Pancreas (tissue), 10 donors: ENCODE data around the gene TFPT. TPM values are rescaled to one million over a fixed set of nuclear protein-coding genes. Genes with fewer than 3 reads are reported as not detected.
"Not testable (repeated sequence)": the region's sequence is repeated elsewhere in the genome, so short reads cannot be mapped to it uniquely, and the experiment has no call there.

Experiments used
- ATAC-seq, 4 donors: fragments of 200-7000 bp; cut with Tn5 transposase; one replicate each; pipeline versions ENCODE4 v1.8.0 to v1.9.1; 2020; ENCODE audit warnings: mild to moderate bottlenecking in 4 of 4, moderate library complexity in 4 of 4
- DNase-seq, 6 donors: peaks; one replicate each; pipeline ENCODE4 v3.0.0-alpha.2; 2020
- FAIRE-seq: peaks from 2 replicates; lab custom pipeline; 2012; peaks lifted over from hg19 to GRCh38; lab: Jason Lieb, UNC
- H3K27ac ChIP-seq, 4 donors: fragments of 200-600 bp; sonication (generic); 1 replicate in 3 of 4; 2 replicates in 1 of 4; pipeline versions ENCODE4 v1.5.0 to v1.8.0; 2020
- H3K27me3 ChIP-seq, 4 donors: fragments of 200-600 bp; one replicate each; pipeline ENCODE4 v1.8.0; 2021
- H3K36me3 ChIP-seq, 3 donors: fragments of 200-600 bp; sonication (generic) in 1 of 3; one replicate each; pipeline versions ENCODE4 v1.5.0 to v1.8.0; 2020 to 2021
- H3K4me1 ChIP-seq, 3 donors: fragments of 200-600 bp; one replicate each; pipeline ENCODE4 v1.8.0; 2021
- H3K4me3 ChIP-seq, 4 donors: fragments of 200-600 bp; sonication (generic) in 2 of 4; one replicate each; pipeline versions ENCODE4 v1.5.0 to v1.8.0; 2020 to 2021
- H3K9me3 ChIP-seq, 4 donors: fragments of 200-600 bp; one replicate each; pipeline ENCODE4 v1.8.0; 2021
- CTCF ChIP-seq, 4 donors: fragments of 200-600 bp; sonication (generic) in 3 of 4; IDR thresholded peaks; one replicate each; pipeline versions ENCODE4 v1.5.0 to v1.8.0; 2021; ENCODE audit warnings: antibody characterized with exemption in 4 of 4
- WGBS, 2 donors: extraction: QIAGEN DNeasy Blood & Tissue Kit; methylation state at CpG; one replicate each; pipeline ENCODE4 v1.1.7; 2013; 5-methylcytosine and 5-hydroxymethylcytosine counted together
- intact Hi-C, 3 donors: fragments of 100-400 bp; cut with DNase I; formaldehyde crosslinking; loops; one replicate each; pipeline versions ENCODE4 v1.11.1 to v1.14.2; 2022
- polyA plus RNA-seq, 2 donors: library from polyadenylated mRNA; stranded (reverse); fragments of 200-250 nt; gene quantifications; one replicate each; pipeline ENCODE4 v1.2.3, GENCODE V29; 2013
- total RNA-seq, 6 donors: library from RNA; stranded (reverse); fragmentation: NEBNext Ultra II Directional in 4 of 6; extraction: Animal tissue kit (Norgen Biotek cat#: 25700) in 4 of 6; gene quantifications; one replicate each; pipeline versions ENCODE4 v1.2.1 to v1.2.4, GENCODE V29; 2021 to 2023
- donor health status: healthy with polysubstance abuse.
- donor health status: DM: no; HTN: no; CAD: no; lungs with moderate emphysema.
- donor health status: DM: no; HTN: no; CAD: no.
- donor health status: control.
- donor health status: control.
- donor health status: Bipolar disorder and iron deficiency.
- donor health status: DM: yes; HTN: yes; CAD: no.
- donor health status: DM: no; HTN: no; CAD: no.
- donor health status: DM: no; HTN: no; CAD: no.
- donor health status: DM: yes; HTN: yes; CAD: no.

Gene TFPT
- total and polyA plus RNA-seq, 8 donors = 3.8 to 16.6 (median 5.2) TPM

GRCh38 chr19:54096617-54097106, 18.8 kb downstream of the TFPT start:
- Histone ChIP-seq H3K4me1 (no peaks in the 10 kb centered on the region), H3K36me3 (no peaks in the 10 kb centered on the region), H3K27ac (peak overlapping the region in 1 of 4 donors; percentile 17), H3K9me3 (no peaks in the 10 kb centered on the region), H3K27me3 (peaks cover 0 to 4% (median 0%) of the 10 kb centered on the region in 4 donors), H3K4me3 (peak overlapping the region in 1 of 4 donors; percentile 30)
- no peak for TF ChIP-seq CTCF (IDR thresholded peaks at IDR 0.05)
- ATAC-seq (peak in 3 of 4 donors; percentile 24 to 48 (median 40)), DNase-seq (no peak), FAIRE-seq (no peak)
- intact Hi-C loops = no loop called here
- 25 to 26% methylated on average over 14 of the region's 14 CpGs for WGBS, 2 donors

GRCh38 chr19:54095859-54096616, 19.4 kb downstream of the TFPT start:
- peak in 3 of 6 donors; percentile 35 to 79 (median 71) for DNase-seq
- H3K36me3 ChIP-seq, H3K4me1 ChIP-seq, H3K27me3 ChIP-seq, intact Hi-C loops, H3K27ac ChIP-seq, H3K9me3 ChIP-seq, FAIRE-seq: not testable (repeated sequence)
- H3K4me3 ChIP-seq = peak overlapping the region in 2 of 4 donors; percentile 26 to 41
- ATAC-seq = peak; percentile 76 to 88 (median 85)
- 1% methylated on average over 40 to 46 of the region's 46 CpGs for WGBS, 2 donors

- 73 to 82% methylated on average over 20 to 22 of the region's 22 CpGs for WGBS, 2 donors
- intact Hi-C loops = no loop called here
- Histone ChIP-seq H3K27me3 (peaks cover 0 to 4% (median 0%) of the 10 kb centered on the region in 4 donors), H3K27ac (no peak overlapping the region), H3K36me3 (no peaks in the 10 kb centered on the region), H3K4me1 (no peaks in the 10 kb centered on the region), H3K4me3 (peak overlapping the region in 2 of 4 donors; percentile 26 to 41), H3K9me3 (no peaks in the 10 kb centered on the region)
- FAIRE-seq (no peak), DNase-seq (peak in 1 of 6 donors; percentile 29), ATAC-seq (peak in 1 of 4 donors; percentile 7)
- no peak for TF ChIP-seq CTCF (IDR thresholded peaks at IDR 0.05)
These were observed 20.2 kb downstream of the TFPT start for GRCh38 chr19:54095136-54095858.

GRCh38 chr19:54094426-54095000, 20.9 kb downstream of the TFPT start:
- DNase-seq (no peak), ATAC-seq (no peak), FAIRE-seq (no peak)
- intact Hi-C loops = no loop called here
- 79 to 84% methylated on average over 17 of the region's 17 CpGs for WGBS, 2 donors
- H3K27me3 ChIP-seq = peaks cover 0 to 4% (median 0%) of the 10 kb centered on the region in 4 donors
- no peaks in the 10 kb centered on the region for H3K4me1 ChIP-seq
- H3K9me3 ChIP-seq = no peaks in the 10 kb centered on the region
- TF ChIP-seq CTCF (IDR thresholded peaks at IDR 0.05) = no peak
- H3K27ac ChIP-seq = no peak overlapping the region
- H3K36me3 ChIP-seq = no peaks in the 10 kb centered on the region
- H3K4me3 ChIP-seq = no peak overlapping the region

GRCh38 chr19:54084410-54084809, 31.0 kb downstream of the TFPT start:
- WGBS, 2 donors = 78 to 81% methylated on average over 3 of the region's 3 CpGs
- H3K4me1 ChIP-seq = no peaks in the 10 kb centered on the region
- no peak for TF ChIP-seq CTCF (IDR thresholded peaks at IDR 0.05)
- DNase-seq (no peak), FAIRE-seq (no peak), ATAC-seq (no peak)
- no peaks in the 10 kb centered on the region for H3K27me3 ChIP-seq
- H3K9me3 ChIP-seq = no peaks in the 10 kb centered on the region
- intact Hi-C loops = no loop called here
- no peak overlapping the region for H3K4me3 ChIP-seq
- no peaks in the 10 kb centered on the region for H3K36me3 ChIP-seq
- H3K27ac ChIP-seq = no peak overlapping the region
